Fibroblast of the aortic adventitia (primary cell): ENCODE data around the gene WNT7B. TPM values are rescaled to one million over a fixed set of nuclear protein-coding genes. Genes with fewer than 3 reads are reported as not detected.

ENCODE experiments used
- DNase-seq: peaks from one replicate; pipeline ENCODE4 v3.0.0-alpha.2; 2010; ENCODE audit warnings: low read depth
- H3K4me3 ChIP-seq: 2 replicates; pipeline ENCODE4 v1.5.1; 2011; ENCODE audit warnings: low read depth, mild to moderate bottlenecking, control low read depth, low read length, moderate library complexity
- total RNA-seq: library from RNA; depleted of rRNA; stranded (reverse); fragments of >200 nt; gene quantifications from 2 replicates; pipeline ENCODE4 v1.2.3, GENCODE V29; 2012; ENCODE audit warnings: low replicate concordance
- TF ChIP-seq, protein P1 (sequence below): IDR thresholded peaks from 2 replicates; pipeline ENCODE4 v1.5.1; 2011; ENCODE audit warnings: mild to moderate bottlenecking, low read length, control low read depth, inconsistent platforms; ENCODE audit not compliant: insufficient read depth

WNT7B gene
- total RNA-seq, 1 donor = 0.18 TPM

DNA sequence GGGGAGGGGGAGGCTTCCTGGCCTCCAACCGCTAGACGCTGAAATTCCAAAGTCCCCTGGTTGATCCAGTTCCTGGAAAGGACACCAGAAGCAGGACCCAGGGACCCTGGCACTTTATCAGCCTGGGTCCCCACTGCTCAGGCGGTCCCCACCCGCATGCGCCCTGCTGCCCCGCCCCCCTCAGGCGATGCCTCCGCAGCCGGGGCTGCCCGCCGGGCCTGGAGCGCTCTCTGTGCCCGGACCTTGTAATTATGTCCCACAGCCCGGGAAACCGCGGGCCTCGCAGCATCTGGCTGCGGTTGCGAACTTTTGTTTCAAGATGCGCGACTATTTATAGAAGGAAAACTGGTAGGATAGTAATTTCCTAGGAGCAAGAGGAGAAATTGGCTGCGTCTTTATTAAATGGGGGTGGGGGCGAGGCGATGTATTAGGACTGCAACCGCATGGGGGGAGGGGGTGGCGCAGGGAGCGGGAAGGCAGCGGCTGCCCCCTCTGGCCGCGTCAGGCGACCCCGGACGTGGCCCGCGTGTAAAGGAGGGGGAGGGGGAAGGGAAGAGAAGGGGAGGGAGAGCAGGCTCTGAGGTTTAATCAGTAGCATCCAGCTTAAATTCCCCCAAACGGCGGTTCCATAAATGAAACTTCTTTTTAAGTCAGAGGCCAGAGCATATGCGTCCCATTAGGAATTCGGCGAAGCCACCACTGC, 6.1 kb downstream of the WNT7B start:
- H3K4me3 ChIP-seq = peak overlapping the region; percentile 41
- no peak for DNase-seq
- TF ChIP-seq, protein P1, sequence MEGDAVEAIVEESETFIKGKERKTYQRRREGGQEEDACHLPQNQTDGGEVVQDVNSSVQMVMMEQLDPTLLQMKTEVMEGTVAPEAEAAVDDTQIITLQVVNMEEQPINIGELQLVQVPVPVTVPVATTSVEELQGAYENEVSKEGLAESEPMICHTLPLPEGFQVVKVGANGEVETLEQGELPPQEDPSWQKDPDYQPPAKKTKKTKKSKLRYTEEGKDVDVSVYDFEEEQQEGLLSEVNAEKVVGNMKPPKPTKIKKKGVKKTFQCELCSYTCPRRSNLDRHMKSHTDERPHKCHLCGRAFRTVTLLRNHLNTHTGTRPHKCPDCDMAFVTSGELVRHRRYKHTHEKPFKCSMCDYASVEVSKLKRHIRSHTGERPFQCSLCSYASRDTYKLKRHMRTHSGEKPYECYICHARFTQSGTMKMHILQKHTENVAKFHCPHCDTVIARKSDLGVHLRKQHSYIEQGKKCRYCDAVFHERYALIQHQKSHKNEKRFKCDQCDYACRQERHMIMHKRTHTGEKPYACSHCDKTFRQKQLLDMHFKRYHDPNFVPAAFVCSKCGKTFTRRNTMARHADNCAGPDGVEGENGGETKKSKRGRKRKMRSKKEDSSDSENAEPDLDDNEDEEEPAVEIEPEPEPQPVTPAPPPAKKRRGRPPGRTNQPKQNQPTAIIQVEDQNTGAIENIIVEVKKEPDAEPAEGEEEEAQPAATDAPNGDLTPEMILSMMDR = no peak

DNA sequence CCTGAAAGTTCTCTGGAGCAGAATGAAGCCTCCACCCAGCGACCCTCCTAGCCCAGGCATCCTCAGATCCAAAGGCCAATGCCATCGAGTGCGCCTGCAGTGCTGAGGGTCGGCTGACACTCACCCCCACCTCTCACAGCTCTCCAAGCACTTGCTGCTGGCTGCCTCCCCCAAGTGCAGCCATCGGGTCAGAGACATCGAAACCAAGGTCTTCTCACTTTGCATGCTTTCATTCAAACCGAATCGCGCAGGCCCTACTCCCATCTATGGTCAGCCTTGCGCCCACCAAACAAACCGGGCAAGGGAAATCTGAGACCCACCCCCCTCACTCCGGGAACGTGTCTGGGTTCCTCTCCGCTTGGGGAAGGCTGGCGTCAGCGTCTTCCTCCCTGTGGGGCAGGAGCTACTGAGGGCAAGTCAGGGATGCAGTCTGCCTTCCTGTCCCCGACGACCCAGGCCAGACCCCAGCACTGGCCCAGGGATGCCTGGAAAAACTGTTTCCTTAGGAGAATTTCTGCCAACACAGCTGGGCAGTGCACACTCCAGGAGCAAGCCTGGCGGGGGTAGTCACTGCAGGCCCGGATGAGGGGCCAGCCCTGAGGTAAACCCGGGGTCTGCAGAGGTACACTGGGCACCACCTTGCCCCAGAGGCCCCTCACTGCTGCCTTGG, 7.0 kb downstream of the WNT7B start:
- no peak overlapping the region for H3K4me3 ChIP-seq
- TF ChIP-seq, protein P1 = no peak
- no peak for DNase-seq

DNA sequence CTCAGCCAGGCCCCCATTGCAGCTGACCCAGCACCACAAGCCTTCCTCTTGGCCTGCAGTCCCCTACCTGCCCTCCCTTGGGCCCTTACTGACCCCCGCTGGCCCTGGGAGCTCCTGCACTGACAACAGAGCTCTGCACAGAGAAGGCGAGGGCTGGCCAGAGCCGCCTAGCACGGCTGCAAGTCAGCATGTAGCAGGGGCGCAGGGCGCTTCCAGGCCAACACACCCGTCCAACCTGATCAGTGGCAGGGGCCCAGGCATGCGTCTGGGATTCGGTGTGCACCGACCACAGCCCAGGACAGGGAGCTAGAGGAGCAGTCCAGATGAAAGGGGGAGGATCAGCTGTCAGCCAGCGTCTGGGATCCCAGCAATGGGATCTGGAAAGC, 7.6 kb downstream of the WNT7B start:
- DNase-seq = no peak
- no peak overlapping the region for H3K4me3 ChIP-seq
- TF ChIP-seq, protein P1 = no peak

DNA sequence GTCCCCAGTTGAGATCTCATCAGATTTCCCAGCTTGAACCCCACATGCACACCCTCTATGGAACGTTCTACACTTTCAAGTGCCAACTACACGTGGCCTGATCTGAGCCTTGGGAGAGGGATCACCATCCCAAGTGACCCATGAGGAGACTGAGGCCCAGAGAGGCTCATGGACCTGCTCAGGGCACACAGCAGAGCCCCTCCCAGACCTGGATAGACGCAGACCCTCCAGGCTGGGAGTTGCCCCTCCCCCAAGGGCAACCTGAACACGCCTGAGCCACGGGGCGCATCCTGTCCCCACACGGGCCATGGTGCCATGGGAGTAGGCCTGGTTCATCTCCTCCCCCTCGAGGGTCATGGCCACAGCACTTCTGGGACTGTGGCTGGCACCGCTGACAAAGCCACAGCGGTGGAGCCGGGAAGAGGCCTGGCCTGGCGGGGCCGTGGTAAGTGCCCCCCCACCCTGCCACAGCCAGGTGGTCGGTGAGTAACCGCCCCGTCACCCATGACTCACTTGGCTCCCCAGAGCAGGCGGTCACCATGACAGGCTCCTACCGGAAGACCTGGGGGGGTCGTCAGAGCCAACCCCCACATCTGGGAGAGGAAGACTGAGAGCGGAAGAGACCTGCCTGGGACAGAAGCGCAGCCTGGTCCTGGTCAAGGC, 8.1 kb downstream of the WNT7B start:
- TF ChIP-seq, protein P1 = no peak
- no peak overlapping the region for H3K4me3 ChIP-seq
- peak; percentile 59 for DNase-seq

DNA sequence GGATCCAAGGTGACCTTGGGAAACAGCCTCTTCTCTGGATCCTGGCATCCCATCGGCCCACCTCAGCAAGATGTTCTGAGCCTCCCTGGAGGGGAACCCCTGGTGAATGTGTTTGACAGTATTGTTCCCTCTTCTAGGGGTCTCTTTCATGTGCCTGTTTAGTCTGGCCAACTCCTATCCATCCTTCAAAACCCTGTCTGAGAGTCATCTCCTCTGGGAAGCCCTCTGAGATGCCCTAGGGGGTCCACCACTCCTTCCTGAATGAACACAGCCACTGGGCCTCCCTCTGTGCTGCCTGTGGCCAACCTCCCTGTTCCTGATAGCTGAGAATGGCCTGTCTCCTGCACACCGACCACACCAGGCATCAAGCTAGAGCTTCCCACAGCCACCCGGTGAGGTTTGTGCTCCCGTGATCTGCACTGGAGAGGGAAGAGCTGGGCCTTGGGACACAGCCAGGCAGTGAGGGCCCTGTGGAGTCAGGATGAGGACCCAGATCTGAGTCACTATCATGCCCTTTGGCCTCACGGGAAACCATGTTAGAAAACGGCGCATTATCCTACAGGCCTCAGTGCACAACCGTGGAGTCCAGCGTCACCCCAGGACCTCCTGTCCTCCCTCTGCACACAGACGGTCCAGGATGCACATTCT, 8.8 kb downstream of the WNT7B start:
- TF ChIP-seq, protein P1 = no peak
- DNase-seq = no peak
- no peak overlapping the region for H3K4me3 ChIP-seq

DNA sequence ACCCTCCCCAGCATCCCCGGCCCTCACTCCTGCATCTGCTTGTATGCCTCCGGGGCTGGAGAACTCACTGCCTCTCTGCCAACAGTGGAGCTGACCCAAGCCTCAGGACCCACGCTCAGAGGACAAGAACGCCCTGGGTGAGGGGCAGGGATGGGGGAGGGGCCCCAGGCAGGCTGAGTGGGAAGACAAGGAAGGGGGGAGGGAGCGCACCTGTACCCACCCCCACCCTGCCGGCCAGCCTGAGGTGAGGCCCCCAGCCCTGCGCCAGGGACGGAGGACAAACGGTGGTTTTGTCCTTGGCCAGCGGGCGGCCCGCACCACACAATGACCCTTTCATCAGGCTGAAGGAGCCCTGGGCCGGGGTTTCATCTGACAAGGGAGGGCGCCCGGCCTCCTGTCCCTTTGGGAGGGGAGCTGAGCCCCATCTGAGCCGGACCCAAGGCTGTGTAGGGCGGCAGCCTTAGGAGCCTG, 10.0 kb downstream of the WNT7B start:
- TF ChIP-seq, protein P1 = no peak
- DNase-seq = no peak
- H3K4me3 ChIP-seq = no peak overlapping the region
